ENCODE measurements around the gene ABITRAM. TPM values are rescaled to one million over a fixed set of nuclear protein-coding genes. Genes with fewer than 3 reads are reported as not detected.
A peak's percentile ranks its signal among the peaks of the same experiment; 100 is the strongest.
"Not testable (repeated sequence)": the region's sequence is repeated elsewhere in the genome, so short reads cannot be mapped to it uniquely, and the experiment has no call there.

Gene ABITRAM, protein sequence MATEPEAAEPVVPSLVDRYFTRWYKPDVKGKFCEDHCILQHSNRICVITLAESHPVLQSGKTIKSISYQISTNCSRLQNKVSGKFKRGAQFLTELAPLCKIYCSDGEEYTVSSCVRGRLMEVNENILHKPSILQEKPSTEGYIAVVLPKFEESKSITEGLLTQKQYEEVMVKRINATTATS
- total RNA-seq: 17.5 TPM
- long read RNA-seq, transcript FAM206A-201 (6 exons, 2,134 nt): major isoform, 29 of 35 reads
- long read RNA-seq, partial matches to known transcripts: 0 of 35 reads
- long read RNA-seq, other reads (novel, unspliced or antisense): 5 of 35 reads

DNA sequence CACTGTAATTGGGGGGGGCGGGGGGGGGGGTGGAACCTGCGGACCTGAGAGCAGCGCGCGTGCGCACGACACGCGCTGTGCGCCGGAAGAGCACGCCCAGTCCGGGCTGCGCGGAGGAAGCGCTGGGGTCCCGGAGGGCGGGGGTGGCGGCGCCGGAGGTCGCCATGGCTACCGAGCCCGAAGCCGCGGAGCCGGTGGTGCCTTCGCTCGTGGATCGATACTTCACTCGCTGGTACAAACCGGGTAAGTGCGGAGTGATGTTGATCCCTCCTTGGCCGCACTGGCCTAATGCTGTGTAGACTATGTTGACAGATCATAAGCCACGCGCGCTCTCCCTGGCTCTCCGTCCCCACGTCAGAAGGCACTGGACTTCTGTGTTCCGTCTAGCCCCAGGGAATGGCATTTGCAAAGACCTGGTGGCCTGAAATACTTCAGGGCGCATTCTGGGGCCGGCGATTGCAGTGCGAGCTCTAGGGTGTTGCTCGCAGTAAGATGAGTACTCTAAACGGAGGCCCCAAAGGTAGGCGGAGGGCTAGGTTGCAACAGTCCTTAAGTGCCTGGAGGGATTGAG lies at the start of gene ABITRAM:
ABITRAM (plus strand) TSS at position 78 of the 571 bp plus-strand sequence; CDS start at position 165, 87 bp downstream.
- intact Hi-C loops (cut with DNase I): loop anchor here (10.0 kb wide), 1 partner anchor 80 kb away; the partner anchor contains the start of gene CTNNAL1
- ATAC-seq (ENCODE audit: poor library complexity) (peak; percentile 96), DNase-seq (peak; percentile 87)

DNA sequence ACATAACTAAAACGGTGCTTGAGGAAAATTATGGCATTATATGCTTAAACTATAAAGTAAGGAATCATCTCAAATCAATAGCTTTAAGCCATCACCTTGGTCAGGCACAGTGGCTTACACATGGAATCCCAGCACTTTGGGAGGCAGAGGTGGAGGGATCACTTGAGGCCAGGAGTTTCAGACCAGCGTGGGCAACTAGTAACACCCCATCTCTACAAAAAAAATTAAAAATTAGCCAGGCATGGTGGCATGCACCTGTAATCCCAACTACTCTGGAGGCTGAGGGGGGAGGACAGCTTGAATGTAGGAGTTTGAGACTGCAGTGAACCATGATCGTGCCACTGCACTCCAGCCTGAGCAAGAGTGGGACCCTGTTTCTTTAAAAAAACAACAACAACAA lies 49.5 kb upstream of the ABITRAM start:
- DNase-seq (no peak), ATAC-seq (ENCODE audit: poor library complexity) (no peak)
- intact Hi-C loops (cut with DNase I): no loop called here

DNA sequence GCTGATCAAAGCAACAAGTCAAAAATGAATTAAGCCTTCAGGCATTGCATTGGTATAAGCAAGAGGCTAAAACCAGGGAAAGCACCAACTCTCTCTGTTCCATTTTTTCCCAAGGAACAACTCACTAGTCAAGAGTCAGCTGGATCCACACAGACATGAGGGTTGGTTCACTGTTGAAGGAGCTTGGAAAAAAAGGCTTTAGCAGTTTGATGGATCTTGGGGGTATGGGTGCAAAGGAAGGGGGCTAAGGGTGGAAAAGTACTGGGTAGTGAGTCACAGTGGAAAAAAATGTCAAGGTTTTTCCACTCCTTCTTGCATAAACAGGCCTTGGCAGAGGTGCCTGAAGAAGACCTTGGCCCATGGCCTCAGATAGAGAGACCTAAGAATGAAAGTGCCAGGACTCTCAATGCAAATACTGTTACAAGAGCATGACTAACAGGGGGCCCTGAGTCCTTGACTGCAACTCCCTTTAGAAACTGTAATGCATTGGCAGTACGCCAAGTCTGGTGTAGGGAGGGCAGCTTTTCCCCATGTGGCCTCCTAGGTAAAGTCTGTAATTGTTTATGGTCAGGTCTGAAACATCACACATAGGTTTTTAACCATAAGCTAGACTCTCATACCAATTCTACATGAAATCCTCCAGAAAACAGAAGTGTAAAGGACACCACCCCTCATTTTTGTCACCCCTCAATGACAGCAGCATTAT lies 48.4 kb upstream of the ABITRAM start:
- intact Hi-C loops (cut with DNase I): no loop called here
- peak; percentile 34 for ATAC-seq (ENCODE audit: poor library complexity)
- no peak for DNase-seq

DNA sequence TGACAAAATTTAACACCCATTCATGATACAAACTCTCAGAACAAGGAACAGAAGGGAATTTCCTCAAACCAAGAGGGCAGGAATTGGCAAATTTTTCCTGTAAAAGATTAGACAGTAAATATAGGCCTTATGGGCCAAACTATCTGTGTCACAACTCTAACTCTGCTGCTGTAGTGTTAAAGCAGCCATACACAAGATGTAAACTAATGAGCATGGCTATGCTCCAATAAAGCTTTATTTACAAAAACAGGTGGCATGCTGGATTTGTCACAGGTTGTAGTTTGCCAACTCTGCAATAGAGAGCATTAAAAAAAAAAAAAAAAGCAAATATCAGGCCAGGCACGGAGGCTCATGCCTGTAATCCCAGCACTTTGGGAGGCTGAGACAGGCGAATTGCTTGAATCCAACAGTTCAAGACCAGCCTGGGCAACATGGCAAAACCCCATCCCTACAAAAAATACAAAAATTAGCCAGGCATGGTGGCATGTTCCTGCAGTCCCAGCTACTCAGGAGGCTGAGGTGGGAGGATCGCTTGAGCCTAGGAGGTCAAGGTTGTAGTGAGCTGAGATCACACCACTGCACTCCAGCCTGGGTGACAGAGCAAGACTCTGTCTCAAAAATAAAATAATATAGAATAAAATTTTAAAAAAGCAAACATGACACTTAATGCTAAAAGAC lies 47.5 kb upstream of the ABITRAM start:
- DNase-seq; intact Hi-C loops (cut with DNase I); ATAC-seq (ENCODE audit: poor library complexity): not testable (repeated sequence)

DNA sequence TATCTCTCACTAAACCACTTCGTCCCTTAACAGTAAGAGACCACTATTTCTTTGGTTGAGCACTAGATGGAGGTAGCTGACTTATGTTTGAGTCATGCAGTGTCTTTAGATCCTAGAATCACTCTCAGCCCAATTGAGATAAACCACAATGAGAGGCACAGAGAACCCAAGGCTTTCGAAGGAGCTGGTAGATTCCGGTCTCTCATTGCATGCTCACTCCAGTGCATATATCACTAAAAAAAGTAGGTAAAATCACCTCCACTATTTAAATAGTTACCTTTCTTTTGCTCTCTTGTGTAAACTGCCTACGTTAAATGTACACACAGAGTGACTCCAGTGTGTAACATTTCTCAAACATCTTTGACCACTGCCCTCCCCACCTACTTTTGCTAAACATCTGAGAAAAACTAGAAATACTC lies 44.5 kb upstream of the ABITRAM start:
- intact Hi-C loops (cut with DNase I): loop anchor here (10.0 kb wide), 1 partner anchor 515 kb away; no protein-coding TSS in a partner anchor
- ATAC-seq (ENCODE audit: poor library complexity) (peak; percentile 79), DNase-seq (no peak)

DNA sequence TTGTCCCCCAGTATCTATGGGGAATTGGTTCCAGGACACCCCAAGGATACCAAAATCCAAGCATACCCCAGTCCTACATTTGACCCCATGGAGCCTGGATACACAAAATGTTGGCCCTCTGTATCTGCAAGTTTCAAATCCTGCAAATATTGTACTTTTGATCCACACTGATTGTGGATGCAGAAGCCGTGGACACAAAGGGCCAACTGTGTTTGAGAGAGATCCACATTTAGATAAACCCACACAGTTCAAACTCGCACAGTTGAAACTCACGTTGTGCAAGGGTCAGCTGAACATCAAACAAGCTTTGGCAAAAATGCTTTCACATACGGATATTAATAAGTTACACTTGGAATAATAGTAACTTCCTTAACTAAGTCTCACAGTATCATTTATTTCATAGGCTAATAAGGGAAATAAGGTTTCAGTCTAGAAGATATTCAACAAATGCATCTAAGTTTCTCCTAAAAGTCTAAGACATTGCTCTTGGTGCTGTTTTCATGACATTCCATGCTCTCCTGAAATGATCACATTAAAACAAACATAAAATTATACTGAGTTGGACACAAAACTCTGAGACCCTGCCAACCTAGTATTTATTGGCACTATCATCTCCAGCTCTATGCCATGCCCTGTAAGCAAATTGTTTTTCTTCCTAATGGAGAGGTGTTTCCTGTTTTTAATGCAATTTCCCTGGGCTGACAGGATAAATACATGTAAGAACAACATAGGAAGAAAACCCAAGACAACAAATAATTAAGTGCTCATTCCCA lies 39.8 kb upstream of the ABITRAM start:
- intact Hi-C loops (cut with DNase I): loop anchor here (10.0 kb wide), 1 partner anchor 510 kb away; no protein-coding TSS in a partner anchor
- no peak for ATAC-seq (ENCODE audit: poor library complexity)
- no peak for DNase-seq

DNA sequence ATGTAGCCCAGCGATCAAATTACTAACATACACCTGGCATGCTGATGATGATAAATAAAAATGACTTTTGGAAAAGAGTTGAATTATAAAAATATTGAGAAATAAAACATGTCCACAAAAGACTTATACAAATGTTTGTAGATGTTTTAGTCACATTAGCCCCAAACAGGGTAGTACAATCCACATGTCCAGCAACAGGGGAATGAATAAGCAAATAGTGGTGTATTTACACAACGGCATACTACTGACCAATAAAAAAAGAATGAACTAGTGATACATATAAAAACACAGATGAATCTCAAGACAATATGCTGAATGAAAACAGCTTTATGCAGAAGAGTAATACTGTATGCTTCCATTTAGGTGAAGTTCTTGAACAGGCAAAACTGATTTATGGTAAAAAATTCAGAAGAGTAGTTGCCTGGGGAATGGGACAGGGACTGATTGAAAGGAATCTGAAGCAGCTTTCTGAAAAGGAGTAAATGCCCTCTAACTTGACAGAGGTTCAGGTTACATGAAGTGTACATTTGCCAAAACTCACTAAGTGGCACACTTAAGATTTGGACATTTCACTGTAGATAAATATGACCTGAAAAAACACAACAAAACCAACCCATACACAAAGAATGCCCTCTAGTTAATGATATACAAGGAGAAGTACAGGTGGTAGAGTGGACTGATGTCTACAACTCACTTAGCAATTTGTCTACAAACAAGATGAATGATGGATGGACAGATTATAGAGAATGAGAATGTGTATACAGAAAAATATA lies 36.7 kb upstream of the ABITRAM start:
- intact Hi-C loops (cut with DNase I): loop anchor here (10.0 kb wide), 1 partner anchor 507 kb away; no protein-coding TSS in a partner anchor
- no peak for ATAC-seq (ENCODE audit: poor library complexity)
- no peak for DNase-seq

DNA sequence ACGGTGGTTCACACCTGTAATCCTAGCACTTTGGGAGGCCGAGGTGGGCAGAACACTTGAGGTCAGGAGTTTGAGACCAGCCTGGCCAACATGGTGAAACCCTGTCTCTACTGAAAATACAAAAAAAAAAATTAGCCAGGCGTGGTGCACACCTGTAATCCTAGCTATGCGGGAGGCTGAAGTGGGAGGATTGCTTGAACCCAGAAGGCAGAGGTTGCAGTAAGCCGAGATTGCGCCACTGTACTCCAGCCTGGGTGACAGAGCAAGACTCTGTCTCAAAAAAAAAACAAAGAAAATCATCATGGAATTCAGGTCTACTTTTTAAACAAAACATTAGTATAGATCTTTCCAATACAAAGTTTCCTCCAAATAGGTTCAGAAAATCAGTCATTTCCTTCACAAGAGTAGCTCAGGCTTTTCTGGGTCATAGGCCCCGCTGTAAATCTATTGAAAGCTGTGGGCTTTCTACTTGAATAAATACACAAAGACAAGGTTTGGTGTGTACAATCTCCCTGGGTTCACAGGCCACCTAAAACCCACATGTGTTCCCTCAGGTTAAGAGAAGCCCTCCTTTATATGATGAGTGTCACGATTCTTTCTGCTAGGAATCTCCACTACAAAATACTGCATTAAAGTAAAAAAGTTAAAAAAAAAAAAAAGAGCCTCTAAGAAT lies 35.0 kb upstream of the ABITRAM start:
- intact Hi-C loops (cut with DNase I): loop anchor here (10.0 kb wide), 1 partner anchor 506 kb away; no protein-coding TSS in a partner anchor
- not testable (repeated sequence) for ATAC-seq (ENCODE audit: poor library complexity); DNase-seq

DNA sequence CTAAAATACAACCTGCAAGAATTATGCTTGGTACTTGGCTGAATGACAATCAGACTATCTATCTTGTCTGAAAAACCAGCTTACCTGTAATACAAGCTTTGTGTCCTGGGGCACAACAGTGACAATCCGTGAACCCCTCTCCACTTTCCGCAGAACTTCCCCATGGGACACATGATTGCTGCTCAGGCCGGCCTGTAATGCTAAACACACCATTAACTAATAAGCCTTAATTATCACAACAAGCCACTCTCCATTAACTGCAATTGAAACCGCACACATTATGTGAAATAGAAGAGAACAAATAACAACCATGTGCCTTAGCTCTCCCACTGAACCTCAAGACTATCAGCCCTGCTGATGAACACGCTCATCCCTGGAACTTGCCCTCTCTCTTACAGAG lies 34.0 kb upstream of the ABITRAM start:
- DNase-seq: no peak

DNA sequence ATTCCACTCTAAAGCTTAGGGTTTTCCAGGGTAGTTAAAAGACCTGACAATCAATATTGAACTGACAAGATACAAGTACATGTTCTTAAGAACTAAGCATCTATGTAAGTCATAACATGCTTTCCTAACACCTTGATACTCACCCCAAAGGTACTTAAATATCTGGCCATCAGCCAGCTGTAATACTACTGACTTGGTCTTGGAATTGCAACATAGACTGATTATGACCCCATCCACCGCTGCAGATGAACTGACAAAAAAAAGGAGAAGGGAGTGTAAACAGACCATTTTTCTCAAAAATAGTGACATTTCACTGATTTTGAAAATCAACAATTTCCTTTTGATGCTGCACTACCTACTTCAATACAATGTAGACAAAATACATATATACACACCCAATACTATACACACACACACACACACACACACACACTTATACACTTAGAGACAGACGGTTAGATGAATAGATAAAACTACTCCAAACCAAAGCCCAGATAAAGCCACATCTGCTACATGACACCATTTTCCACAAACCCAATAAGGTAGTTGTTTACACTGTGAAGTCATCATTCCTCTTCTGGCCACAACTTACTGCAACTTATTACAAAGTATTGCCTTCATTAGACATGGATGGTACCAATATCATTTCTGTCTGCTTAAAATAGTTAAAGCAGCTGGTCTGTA lies 30.6 kb upstream of the ABITRAM start:
- intact Hi-C loops (cut with DNase I): no loop called here
- DNase-seq: no peak
- ATAC-seq (ENCODE audit: poor library complexity): no peak

More for the DNA sequence above, 34.0 kb upstream of the ABITRAM start:
- ATAC-seq (ENCODE audit: poor library complexity): no peak
- intact Hi-C loops (cut with DNase I): no loop called here

DNA sequence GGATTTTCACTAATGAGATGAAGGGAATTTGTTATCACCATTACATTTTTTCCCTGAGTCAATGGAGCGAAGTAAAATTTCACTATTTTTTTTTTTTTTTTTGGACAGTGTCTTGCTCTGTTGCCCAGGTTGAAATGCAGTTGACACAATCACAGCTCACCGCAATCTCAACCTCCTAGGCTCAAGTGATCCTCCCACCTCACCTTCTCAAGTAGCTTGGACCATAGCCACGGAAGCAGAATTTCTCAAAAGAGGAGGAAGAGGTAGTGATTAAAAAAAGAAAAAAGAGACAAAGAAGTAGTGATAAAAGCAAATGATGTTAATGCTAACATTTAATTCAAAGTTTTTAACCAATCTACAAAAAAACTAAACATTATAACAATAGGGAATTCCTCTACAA lies 30.0 kb upstream of the ABITRAM start:
- ATAC-seq (ENCODE audit: poor library complexity) (no peak), DNase-seq (no peak)
- intact Hi-C loops (cut with DNase I): no loop called here

DNA sequence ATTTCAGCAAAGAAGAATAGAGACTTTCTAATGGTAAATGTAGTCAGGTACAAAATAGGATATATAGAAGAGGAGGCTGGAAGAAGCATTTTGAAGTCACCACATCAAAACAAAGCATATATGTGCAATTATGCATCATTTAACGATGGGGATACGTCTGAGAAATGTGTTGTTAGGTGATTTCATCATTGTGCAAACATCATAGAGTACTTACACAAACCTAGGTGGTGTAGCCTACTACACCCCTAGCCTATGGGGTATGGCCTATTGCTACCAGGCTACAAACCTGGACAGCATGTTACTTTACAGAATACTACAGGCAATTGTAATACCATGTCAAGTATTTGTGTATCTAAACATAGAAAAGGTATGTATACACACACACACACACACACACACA lies 28.7 kb upstream of the ABITRAM start:
- DNase-seq (no peak), ATAC-seq (ENCODE audit: poor library complexity) (no peak)
- intact Hi-C loops (cut with DNase I): no loop called here

DNA sequence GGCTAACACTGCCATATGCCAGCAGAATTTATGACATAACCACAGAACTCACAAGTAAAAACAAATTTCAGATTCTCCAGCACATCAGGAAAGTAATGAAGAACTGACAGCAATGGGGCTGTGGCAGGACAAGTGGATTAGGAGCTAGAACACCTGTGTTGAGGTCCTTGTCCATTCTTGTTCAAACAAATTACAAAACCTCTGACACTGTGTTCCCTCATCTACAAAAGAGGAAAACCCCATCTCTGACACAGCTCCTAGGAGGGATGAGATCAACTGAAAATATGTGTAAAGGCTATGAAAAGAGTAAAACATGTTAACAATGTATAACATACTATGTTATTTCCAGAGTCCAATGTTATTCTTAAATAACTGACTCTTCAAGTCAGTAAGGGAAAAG lies 23.8 kb upstream of the ABITRAM start:
- ATAC-seq (ENCODE audit: poor library complexity) (no peak), DNase-seq (no peak)
- intact Hi-C loops (cut with DNase I): no loop called here

DNA sequence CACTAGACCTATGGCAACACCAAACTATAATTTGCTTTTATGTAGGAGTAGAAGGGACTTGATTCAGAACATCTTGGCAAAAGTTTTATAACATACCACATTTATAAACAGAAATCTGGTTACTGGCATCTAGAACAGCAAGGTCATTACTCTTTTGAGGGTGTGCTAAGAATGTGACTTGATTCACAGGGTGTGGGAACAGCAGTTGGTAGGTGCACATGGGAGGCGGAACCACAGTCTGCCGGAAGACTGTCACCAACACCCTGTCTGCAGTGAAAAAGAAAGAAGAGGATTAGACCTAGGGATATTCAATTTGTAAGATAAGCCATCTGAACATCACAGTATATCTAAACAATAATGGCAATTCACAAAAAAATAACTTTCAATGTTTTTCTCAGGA lies 23.3 kb upstream of the ABITRAM start:
- DNase-seq (no peak), ATAC-seq (ENCODE audit: poor library complexity) (no peak)
- intact Hi-C loops (cut with DNase I): no loop called here

DNA sequence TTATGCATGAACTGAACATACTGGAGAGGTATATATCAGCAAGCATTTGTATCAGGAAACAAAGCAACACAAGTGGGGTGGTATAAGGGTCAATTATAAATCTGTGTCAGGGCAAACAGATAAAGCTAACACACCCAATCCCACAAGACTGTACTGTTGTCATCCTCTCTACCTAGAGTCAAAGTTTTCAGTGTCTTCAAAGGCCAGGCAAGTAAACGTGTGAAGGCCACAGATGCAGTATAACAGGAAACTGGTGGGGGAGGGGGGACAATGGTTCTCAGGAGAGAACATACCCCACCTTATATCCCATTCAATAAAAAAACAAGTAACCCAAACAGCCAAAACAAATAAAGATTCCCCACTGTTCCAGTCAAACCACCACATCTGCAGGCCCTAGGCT lies 22.4 kb upstream of the ABITRAM start:
- intact Hi-C loops (cut with DNase I): no loop called here
- ATAC-seq (ENCODE audit: poor library complexity) (no peak), DNase-seq (no peak)

DNA sequence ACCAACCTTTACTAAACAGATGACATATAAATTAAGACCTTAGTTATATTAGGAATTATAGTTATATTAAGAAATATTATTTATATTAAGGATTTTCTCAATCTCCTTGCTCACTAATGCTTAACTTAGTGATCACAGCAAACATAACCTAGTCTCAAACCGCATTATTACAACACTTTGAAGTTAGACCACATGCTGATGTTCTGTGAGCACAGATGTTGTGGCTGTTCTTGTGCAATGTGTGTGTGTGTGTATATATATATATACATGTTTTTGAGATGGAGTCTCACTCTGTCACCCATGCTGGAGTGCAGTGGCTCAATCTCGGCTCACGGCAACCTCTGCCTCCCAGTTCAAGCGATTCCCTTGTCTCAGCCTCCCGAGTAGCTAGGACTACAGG lies 20.8 kb upstream of the ABITRAM start:
- no peak for DNase-seq
- intact Hi-C loops (cut with DNase I): no loop called here
- no peak for ATAC-seq (ENCODE audit: poor library complexity)

DNA sequence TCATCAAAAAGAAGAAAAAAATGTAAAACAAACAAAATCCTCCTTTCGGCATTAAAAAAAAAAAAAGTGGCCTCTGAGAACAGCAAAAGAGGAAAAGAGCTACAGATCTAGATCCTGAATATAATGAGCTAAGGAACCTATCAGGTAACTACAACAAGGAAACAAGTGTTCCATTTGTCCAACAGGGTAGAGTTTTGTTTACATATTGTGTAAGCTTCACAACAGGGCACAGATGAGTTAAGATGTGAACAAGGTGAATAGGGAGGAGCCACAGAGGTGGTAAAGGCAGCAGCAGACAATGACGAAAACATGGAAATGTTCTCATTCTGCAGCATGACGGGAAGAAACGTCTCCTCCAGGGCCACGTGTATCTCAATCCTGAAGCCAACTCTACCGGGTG lies 14.7 kb upstream of the ABITRAM start:
- DNase-seq (no peak), ATAC-seq (ENCODE audit: poor library complexity) (no peak)
- intact Hi-C loops (cut with DNase I): no loop called here

All from Right ventricle myocardium superior (tissue), 1 donor.